NT2/D1 (cell line): ENCODE data around the gene GMCL2.

Experiments used
- DNase-seq: peaks from one replicate; pipeline ENCODE4 v3.0.0-alpha.2; 2011; ENCODE audit warnings: low read depth, low spot score
- H3K27me3 ChIP-seq: 2 replicates; pipeline ENCODE4 v1.6.0; 2011; ENCODE audit warnings: mild to moderate bottlenecking; ENCODE audit not compliant: insufficient read length, insufficient read depth
- H3K36me3 ChIP-seq: 2 replicates; pipeline ENCODE4 v1.6.1; 2011; ENCODE audit warnings: mild to moderate bottlenecking, low read length, mixed read lengths; ENCODE audit not compliant: insufficient read depth, insufficient read length
- H3K4me1 ChIP-seq: 2 replicates; pipeline ENCODE4 v1.5.1; 2011; ENCODE audit not compliant: insufficient read depth, insufficient read length
- H3K4me3 ChIP-seq: 2 replicates; pipeline ENCODE4 v1.5.1; 2011; ENCODE audit warnings: low read depth; ENCODE audit not compliant: insufficient read length
- H3K9ac ChIP-seq: 2 replicates; pipeline ENCODE4 v1.6.0; 2011; ENCODE audit warnings: low read depth; ENCODE audit not compliant: insufficient read length
- H3K9me3 ChIP-seq: 2 replicates; pipeline ENCODE4 v1.5.1; 2011; ENCODE audit warnings: mild to moderate bottlenecking, low read length; ENCODE audit not compliant: insufficient read depth
- SUZ12 ChIP-seq: IDR thresholded peaks from 2 replicates; pipeline ENCODE4 v1.6.1; 2011; ENCODE audit not compliant: insufficient read length, insufficient read depth; ENCODE audit errors: extremely low read depth
- YY1 ChIP-seq: IDR thresholded peaks from 2 replicates; pipeline ENCODE4 v1.6.1; 2011; ENCODE audit not compliant: insufficient read length, insufficient read depth
- ZNF274 ChIP-seq: IDR thresholded peaks from 2 replicates; pipeline ENCODE4 v1.6.1; 2011; ENCODE audit warnings: mild to moderate bottlenecking, low read depth, low read length

GMCL2 gene

DNA sequence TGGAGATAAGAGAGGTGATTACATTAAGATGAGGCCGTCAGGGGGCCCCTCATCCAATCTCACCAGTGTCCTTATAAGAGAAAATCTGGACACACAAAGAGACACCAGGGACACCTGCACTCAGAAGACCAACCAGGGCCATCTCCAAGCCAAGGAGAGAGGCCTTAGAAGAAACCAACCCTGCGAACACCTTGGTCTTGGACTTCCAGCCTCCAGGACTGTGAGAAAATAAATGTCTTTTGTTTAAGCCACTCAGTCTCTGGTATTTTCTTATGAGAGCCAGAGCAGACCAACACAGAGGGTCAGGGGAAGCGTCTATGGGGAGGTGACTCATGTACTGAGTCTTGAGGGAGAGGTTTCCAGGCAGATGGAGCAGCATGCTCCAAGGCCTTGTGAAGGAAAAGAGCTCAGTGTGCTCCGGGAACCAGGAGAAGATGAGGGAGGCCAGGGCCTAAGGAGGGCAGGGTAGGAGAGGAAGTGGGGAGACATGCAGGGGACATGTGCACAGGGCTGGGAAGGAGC is 40.0 kb upstream of the GMCL2 start:
- no peaks in the 10 kb centered on the region for H3K27me3 ChIP-seq
- peaks cover 85% of the 10 kb centered on the region for H3K36me3 ChIP-seq
- H3K4me1 ChIP-seq: peaks cover 17% of the 10 kb centered on the region
- TF ChIP-seq YY1: no peak
- no peak for TF ChIP-seq ZNF274
- TF ChIP-seq SUZ12: no peak
- no peak overlapping the region for H3K9ac ChIP-seq
- no peak for DNase-seq
- no peaks in the 10 kb centered on the region for H3K9me3 ChIP-seq
- H3K4me3 ChIP-seq: no peak overlapping the region

DNA sequence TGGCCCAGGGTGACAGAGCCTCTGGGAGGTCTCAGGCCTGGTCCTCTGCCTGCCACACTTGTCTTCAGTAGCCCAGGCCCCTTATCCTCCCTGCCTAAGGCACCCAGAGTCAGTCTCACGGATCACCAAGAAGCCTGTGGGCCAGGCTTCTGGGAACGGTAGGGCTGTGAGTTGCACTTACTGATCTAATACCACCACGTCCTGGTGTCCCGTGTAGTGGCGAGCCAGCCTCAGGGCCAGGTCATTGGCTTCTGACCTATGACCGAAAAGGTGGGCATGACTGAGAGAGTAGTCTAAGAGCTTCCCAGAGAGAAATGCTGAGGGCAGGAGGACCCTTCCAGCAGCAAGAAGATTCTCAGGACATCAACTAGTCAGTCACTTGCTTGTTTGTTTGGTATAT is 38.0 kb upstream of the GMCL2 start:
- peaks cover 8% of the 10 kb centered on the region for H3K4me1 ChIP-seq
- no peak for DNase-seq
- TF ChIP-seq SUZ12 (no peak), YY1 (no peak), ZNF274 (no peak)
- no peaks in the 10 kb centered on the region for H3K27me3 ChIP-seq
- no peak overlapping the region for H3K4me3 ChIP-seq
- no peak overlapping the region for H3K9ac ChIP-seq
- no peaks in the 10 kb centered on the region for H3K9me3 ChIP-seq
- H3K36me3 ChIP-seq: peaks cover 85% of the 10 kb centered on the region

GRCh38 chr5:178224403-178224802 is 37.2 kb upstream of the GMCL2 start:
- Histone ChIP-seq H3K9me3 (no peaks in the 10 kb centered on the region), H3K27me3 (no peaks in the 10 kb centered on the region), H3K9ac (no peak overlapping the region), H3K4me3 (no peak overlapping the region), H3K36me3 (peaks cover 81% of the 10 kb centered on the region), H3K4me1 (peaks cover 6% of the 10 kb centered on the region)
- DNase-seq: no peak
- TF ChIP-seq SUZ12 (no peak), YY1 (no peak), ZNF274 (no peak)

DNA sequence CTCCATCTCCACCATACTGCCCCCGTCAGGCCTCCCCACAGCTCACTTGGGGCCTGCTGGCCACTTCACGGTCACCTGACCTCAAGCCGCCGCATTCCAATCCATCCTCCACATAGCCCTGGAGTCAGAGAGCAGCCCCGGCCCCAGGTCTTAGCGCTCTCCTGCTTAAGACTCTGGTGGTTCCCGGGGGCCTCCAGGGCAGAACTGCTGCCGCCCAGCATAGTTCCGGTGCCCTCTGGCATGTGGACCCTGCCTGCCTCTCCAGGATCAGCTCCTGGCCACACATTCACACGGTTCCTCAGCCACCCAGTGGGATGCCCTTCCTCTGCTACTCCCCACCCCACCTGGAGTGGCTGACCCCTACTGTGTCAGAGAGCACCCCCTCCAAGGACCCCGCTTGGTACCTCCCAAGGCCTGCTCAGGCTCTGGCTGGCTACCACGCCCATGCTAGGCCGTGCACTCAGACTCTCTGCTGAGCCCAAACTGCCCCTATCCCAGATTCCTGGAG is 36.7 kb upstream of the GMCL2 start:
- Histone ChIP-seq H3K9ac (no peak overlapping the region), H3K9me3 (no peaks in the 10 kb centered on the region), H3K4me1 (peaks cover 6% of the 10 kb centered on the region), H3K27me3 (no peaks in the 10 kb centered on the region), H3K36me3 (peaks cover 76% of the 10 kb centered on the region), H3K4me3 (no peak overlapping the region)
- DNase-seq: no peak
- no peak for TF ChIP-seq YY1
- TF ChIP-seq SUZ12: no peak
- TF ChIP-seq ZNF274: no peak

DNA sequence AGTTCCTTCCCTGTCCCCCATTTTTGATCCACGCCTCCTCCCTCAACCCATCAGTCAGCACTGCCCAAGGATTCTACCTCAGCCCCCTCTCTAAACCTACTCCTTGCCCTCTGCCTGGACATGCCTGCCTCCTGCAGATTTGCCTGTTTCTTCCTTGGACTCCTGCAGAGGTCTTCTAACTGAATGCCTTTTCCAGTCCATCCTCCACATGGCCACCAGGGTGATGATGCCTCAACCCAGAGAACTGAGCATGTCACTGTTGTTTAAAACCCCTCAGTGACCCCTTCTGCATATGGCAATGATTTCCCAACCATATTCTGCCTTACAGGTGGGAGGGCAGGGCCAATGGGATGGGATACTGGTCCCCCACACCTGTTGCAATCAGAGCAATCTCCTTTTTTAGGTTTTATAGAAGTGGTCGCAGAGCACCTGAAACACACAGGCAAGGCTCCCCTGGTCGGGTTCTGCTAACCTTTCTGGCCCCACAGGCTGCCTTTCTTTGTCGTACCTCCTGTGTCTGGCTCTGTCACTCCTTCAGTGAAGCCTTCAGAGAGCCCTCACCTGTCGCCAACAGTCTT is 36.1 kb upstream of the GMCL2 start:
- no peaks in the 10 kb centered on the region for H3K9me3 ChIP-seq
- H3K27me3 ChIP-seq: no peaks in the 10 kb centered on the region
- peaks cover 73% of the 10 kb centered on the region for H3K36me3 ChIP-seq
- no peak overlapping the region for H3K9ac ChIP-seq
- peaks cover 6% of the 10 kb centered on the region for H3K4me1 ChIP-seq
- no peak overlapping the region for H3K4me3 ChIP-seq
- no peak for DNase-seq
- TF ChIP-seq YY1 (no peak), SUZ12 (no peak), ZNF274 (no peak)

GRCh38 chr5:178222292-178222691 is 35.1 kb upstream of the GMCL2 start:
- no peak overlapping the region for H3K4me3 ChIP-seq
- H3K36me3 ChIP-seq: peaks cover 66% of the 10 kb centered on the region
- H3K9me3 ChIP-seq: no peaks in the 10 kb centered on the region
- DNase-seq: no peak
- no peak overlapping the region for H3K9ac ChIP-seq
- peaks cover 6% of the 10 kb centered on the region for H3K4me1 ChIP-seq
- no peak for TF ChIP-seq SUZ12
- no peak for TF ChIP-seq YY1
- no peak for TF ChIP-seq ZNF274
- H3K27me3 ChIP-seq: no peaks in the 10 kb centered on the region

- Histone ChIP-seq H3K27me3 (no peaks in the 10 kb centered on the region), H3K9me3 (no peaks in the 10 kb centered on the region), H3K4me1 (peaks cover 6% of the 10 kb centered on the region), H3K4me3 (no peak overlapping the region), H3K9ac (no peak overlapping the region), H3K36me3 (peaks cover 63% of the 10 kb centered on the region)
- TF ChIP-seq SUZ12 (no peak), ZNF274 (no peak), YY1 (no peak)
- no peak for DNase-seq
These were observed 34.7 kb upstream of the GMCL2 start for GRCh38 chr5:178221853-178222252.
